Natural killer cell treated with Interleukin-12 subunit alpha and Interleukin-12 subunit beta and Interleukin-15 and Interleukin-18, amount 100 ng/mL, for 72 hours (primary cell): ENCODE results near the gene SARS2. TPM values are rescaled to one million over a fixed set of nuclear protein-coding genes. Genes with fewer than 3 reads are reported as not detected.

Source experiments
- ATAC-seq, 2 donors: fragments of 150-1000 bp; cut with Tn5 transposase in 1 of 2; sonication (Bioruptor Pico), chemical (Tn5 transposase) in 1 of 2; 2 replicates each; pipeline ENCODE4 v1.10.0; 2021
- DNase-seq: peaks from one replicate; pipeline ENCODE4 v3.0.0; 2022; ENCODE audit warnings: low spot score
- H3K27ac Mint-ChIP-seq, 2 donors: 1 replicate in 1 of 2; 2 replicates in 1 of 2; pipeline ENCODE4 v1.8.0; 2022; ENCODE audit warnings: mixed read lengths in 2 of 2, mild to moderate bottlenecking in 1 of 2, moderate library complexity in 1 of 2
- H3K27me3 Mint-ChIP-seq, 2 donors: 1 replicate in 1 of 2; 2 replicates in 1 of 2; pipeline ENCODE4 v1.8.0; 2022; ENCODE audit warnings: mixed read lengths in 2 of 2
- H3K36me3 Mint-ChIP-seq: one replicate; pipeline ENCODE4 v1.8.0; 2022; ENCODE audit warnings: mixed read lengths
- H3K4me1 Mint-ChIP-seq, 2 donors: 1 replicate in 1 of 2; 2 replicates in 1 of 2; pipeline ENCODE4 v1.8.0; 2022; ENCODE audit warnings: low read depth in 2 of 2, mixed read lengths in 2 of 2, mild to moderate bottlenecking in 1 of 2
- H3K4me3 Mint-ChIP-seq: one replicate; pipeline ENCODE4 v1.8.0; 2022; ENCODE audit warnings: mixed read lengths
- H3K9me3 Mint-ChIP-seq: 2 replicates; pipeline ENCODE4 v1.8.0; 2022; ENCODE audit warnings: mixed read lengths
- total RNA-seq, 2 donors: library from RNA; stranded (reverse); gene quantifications; one replicate each; pipeline ENCODE4 v1.2.3, GENCODE V29; 2022

SARS2 gene
- total RNA-seq, 2 donors from 2014 or later = 32.4 to 70.3 TPM

- Mint-ChIP-seq H3K27ac (peak overlapping the region; percentile 15 to 29), H3K9me3 (no peaks in the 10 kb centered on the region), H3K4me1 (peaks cover 18 to 38% of the 10 kb centered on the region in 2 donors), H3K36me3 (peaks cover 23% of the 10 kb centered on the region), H3K4me3 (peak overlapping the region; percentile 19), H3K27me3 (no peaks in the 10 kb centered on the region)
- DNase-seq (no peak), ATAC-seq (peak in 1 of 2 donors; percentile 41)
Observed at GRCh38 chr19:38904581-38905539, 25.7 kb downstream of the SARS2 start.

- Mint-ChIP-seq H3K4me3 (peak overlapping the region; percentile 97), H3K4me1 (peaks cover 43 to 45% of the 10 kb centered on the region in 2 donors), H3K36me3 (peaks cover 17% of the 10 kb centered on the region), H3K9me3 (no peaks in the 10 kb centered on the region), H3K27me3 (no peaks in the 10 kb centered on the region), H3K27ac (peak overlapping the region; percentile 45 to 88)
- DNase-seq (no peak), ATAC-seq (no peak)
Observed at GRCh38 chr19:38901683-38902082, 28.9 kb downstream of the SARS2 start.

- Mint-ChIP-seq H3K27me3 (no peaks in the 10 kb centered on the region), H3K4me1 (peaks cover 47% of the 10 kb centered on the region in 2 donors), H3K27ac (peak overlapping the region; percentile 88 to 94), H3K9me3 (no peaks in the 10 kb centered on the region), H3K36me3 (peaks cover 17% of the 10 kb centered on the region), H3K4me3 (peak overlapping the region; percentile 97)
- no peak for DNase-seq
- no peak for ATAC-seq
Observed at GRCh38 chr19:38900743-38901190, 29.8 kb downstream of the SARS2 start.

- ATAC-seq (no peak), DNase-seq (no peak)
- Mint-ChIP-seq H3K4me1 (peaks cover 52 to 53% of the 10 kb centered on the region in 2 donors), H3K27me3 (no peaks in the 10 kb centered on the region), H3K27ac (peak overlapping the region; percentile 88 to 94), H3K36me3 (peaks cover 17% of the 10 kb centered on the region), H3K9me3 (no peaks in the 10 kb centered on the region), H3K4me3 (peak overlapping the region; percentile 97)
Observed at GRCh38 chr19:38900202-38900629, 30.3 kb downstream of the SARS2 start.

- no peaks in the 10 kb centered on the region for H3K27me3 Mint-ChIP-seq
- H3K9me3 Mint-ChIP-seq = no peaks in the 10 kb centered on the region
- peak within 1 kb of the TSS; percentile 97 for H3K4me3 Mint-ChIP-seq
- DNase-seq = peak; percentile 100
- peak within 1 kb of the TSS; percentile 88 to 94 for H3K27ac Mint-ChIP-seq
- H3K36me3 Mint-ChIP-seq = peaks cover 16% of the 10 kb centered on the region
- H3K4me1 Mint-ChIP-seq = peaks cover 53 to 55% of the 10 kb centered on the region in 2 donors
- peak; percentile 96 for ATAC-seq
Observed at GRCh38 chr19:38899447-38900201, 30.9 kb downstream of the SARS2 start, which contains the start of the genes NFKBIB and SIRT2. NFKBIB (plus strand) TSS chr19:38899969; CDS start chr19:38900033, 64 bp downstream. SIRT2 (minus strand) TSS chr19:38899618; CDS start chr19:38899521, 97 bp downstream.

- Mint-ChIP-seq H3K36me3 (peaks cover 9% of the 10 kb centered on the region), H3K27me3 (no peaks in the 10 kb centered on the region), H3K27ac (peak overlapping the region; percentile 88 to 94), H3K4me3 (peak overlapping the region; percentile 97), H3K9me3 (no peaks in the 10 kb centered on the region), H3K4me1 (peaks cover 49 to 51% of the 10 kb centered on the region in 2 donors)
- DNase-seq (no peak), ATAC-seq (no peak)
Observed at GRCh38 chr19:38898788-38899446, 31.6 kb downstream of the SARS2 start.

GRCh38 chr19:38894968-38895367, 35.6 kb downstream of the SARS2 start:
- ATAC-seq = no peak
- no peak overlapping the region for H3K4me3 Mint-ChIP-seq
- H3K27me3 Mint-ChIP-seq = no peaks in the 10 kb centered on the region
- no peak overlapping the region for H3K27ac Mint-ChIP-seq
- no peaks in the 10 kb centered on the region for H3K36me3 Mint-ChIP-seq
- peaks cover 34 to 39% of the 10 kb centered on the region in 2 donors for H3K4me1 Mint-ChIP-seq
- DNase-seq = no peak
- no peaks in the 10 kb centered on the region for H3K9me3 Mint-ChIP-seq

- Mint-ChIP-seq H3K27ac (no peak overlapping the region), H3K27me3 (no peaks in the 10 kb centered on the region), H3K4me1 (peaks cover 27 to 30% of the 10 kb centered on the region in 2 donors), H3K4me3 (no peak overlapping the region), H3K36me3 (no peaks in the 10 kb centered on the region), H3K9me3 (no peaks in the 10 kb centered on the region)
- DNase-seq (no peak), ATAC-seq (no peak)
Observed at GRCh38 chr19:38893341-38893771, 37.2 kb downstream of the SARS2 start.

- no peak overlapping the region for H3K27ac Mint-ChIP-seq
- H3K4me1 Mint-ChIP-seq = peaks cover 22 to 25% of the 10 kb centered on the region in 2 donors
- H3K9me3 Mint-ChIP-seq = no peaks in the 10 kb centered on the region
- H3K36me3 Mint-ChIP-seq = no peaks in the 10 kb centered on the region
- no peak overlapping the region for H3K4me3 Mint-ChIP-seq
- no peaks in the 10 kb centered on the region for H3K27me3 Mint-ChIP-seq
- DNase-seq = no peak
- no peak for ATAC-seq
Observed at GRCh38 chr19:38892841-38893240, 37.7 kb downstream of the SARS2 start.

GRCh38 chr19:38891771-38892170, 38.8 kb downstream of the SARS2 start:
- no peak for DNase-seq

GRCh38 chr19:38890686-38891085, 39.9 kb downstream of the SARS2 start:
- no peak for ATAC-seq
- H3K9me3 Mint-ChIP-seq = no peaks in the 10 kb centered on the region
- no peak overlapping the region for H3K27ac Mint-ChIP-seq
- no peaks in the 10 kb centered on the region for H3K36me3 Mint-ChIP-seq
- peaks cover 9 to 10% of the 10 kb centered on the region in 2 donors for H3K4me1 Mint-ChIP-seq
- no peaks in the 10 kb centered on the region for H3K27me3 Mint-ChIP-seq
- no peak for DNase-seq
- H3K4me3 Mint-ChIP-seq = no peak overlapping the region

More at GRCh38 chr19:38891771-38892170, 38.8 kb downstream of the SARS2 start:
- peaks cover 13 to 14% of the 10 kb centered on the region in 2 donors for H3K4me1 Mint-ChIP-seq
- H3K27me3 Mint-ChIP-seq = no peaks in the 10 kb centered on the region
- no peaks in the 10 kb centered on the region for H3K9me3 Mint-ChIP-seq
- H3K27ac Mint-ChIP-seq = no peak overlapping the region
- no peaks in the 10 kb centered on the region for H3K36me3 Mint-ChIP-seq
- no peak overlapping the region for H3K4me3 Mint-ChIP-seq
- no peak for ATAC-seq

GRCh38 chr19:38889803-38890202, 40.8 kb downstream of the SARS2 start:
- Mint-ChIP-seq H3K27ac (no peak overlapping the region), H3K27me3 (no peaks in the 10 kb centered on the region), H3K9me3 (no peaks in the 10 kb centered on the region), H3K4me3 (no peak overlapping the region), H3K36me3 (no peaks in the 10 kb centered on the region), H3K4me1 (peaks cover 3 to 4% of the 10 kb centered on the region in 2 donors)
- DNase-seq (no peak), ATAC-seq (no peak)

GRCh38 chr19:38888876-38889275, 41.7 kb downstream of the SARS2 start:
- no peak for DNase-seq
- no peak overlapping the region for H3K4me3 Mint-ChIP-seq
- no peaks in the 10 kb centered on the region for H3K9me3 Mint-ChIP-seq
- no peaks in the 10 kb centered on the region for H3K4me1 Mint-ChIP-seq
- H3K36me3 Mint-ChIP-seq = no peaks in the 10 kb centered on the region
- H3K27ac Mint-ChIP-seq = no peak overlapping the region
- no peak for ATAC-seq
- no peaks in the 10 kb centered on the region for H3K27me3 Mint-ChIP-seq
